Central memory CD8-positive, alpha-beta T cell (primary cell): Measurements from ENCODE around the gene RBM15.

Experiments
- ATAC-seq: fragments of 150-1000 bp; cut with Tn5 transposase; replicated peaks from 2 replicates; pipeline ENCODE4 v1.10.0; 2022; ENCODE audit warnings: mild to moderate bottlenecking, moderate FRiP score, moderate number of reproducible peaks; ENCODE audit not compliant: poor library complexity, severe bottlenecking; ENCODE audit errors: extremely low read depth
- DNase-seq, 2 donors: peaks; one replicate each; pipeline ENCODE4 v3.0.0; 2021; ENCODE audit warnings: low spot score in 2 of 2
- H3K27ac Mint-ChIP-seq: one replicate; pipeline ENCODE4 v1.8.0; 2022; ENCODE audit warnings: low read depth, mild to moderate bottlenecking, moderate library complexity, mixed read lengths
- H3K27me3 Mint-ChIP-seq: one replicate; pipeline ENCODE4 v1.8.0; 2022; ENCODE audit warnings: mixed read lengths
- H3K36me3 Mint-ChIP-seq: one replicate; pipeline ENCODE4 v1.8.0; 2022; ENCODE audit warnings: mild to moderate bottlenecking, moderate library complexity, mixed read lengths; ENCODE audit not compliant: insufficient read depth
- H3K4me1 Mint-ChIP-seq: one replicate; pipeline ENCODE4 v1.8.0; 2022; ENCODE audit warnings: mixed read lengths
- H3K4me3 Mint-ChIP-seq: one replicate; pipeline ENCODE4 v1.8.0; 2022; ENCODE audit warnings: mild to moderate bottlenecking, moderate library complexity, mixed read lengths
- H3K9me3 Mint-ChIP-seq: one replicate; pipeline ENCODE4 v1.8.0; 2022; ENCODE audit warnings: mixed read lengths

The RBM15 gene

GRCh38 chr1:110309767-110310166, 29.4 kb upstream of the RBM15 start:
- DNase-seq (no peak), ATAC-seq (no peak)
- H3K4me1 Mint-ChIP-seq: no peaks in the 10 kb centered on the region
- H3K36me3 Mint-ChIP-seq: no peaks in the 10 kb centered on the region
- no peaks in the 10 kb centered on the region for H3K27me3 Mint-ChIP-seq
- H3K9me3 Mint-ChIP-seq: no peaks in the 10 kb centered on the region
- H3K27ac Mint-ChIP-seq: no peak overlapping the region
- H3K4me3 Mint-ChIP-seq: no peak overlapping the region

GRCh38 chr1:110310300-110310699, 28.9 kb upstream of the RBM15 start:
- Mint-ChIP-seq H3K36me3 (no peaks in the 10 kb centered on the region), H3K9me3 (no peaks in the 10 kb centered on the region), H3K27me3 (no peaks in the 10 kb centered on the region), H3K4me1 (no peaks in the 10 kb centered on the region), H3K4me3 (no peak overlapping the region), H3K27ac (no peak overlapping the region)
- no peak for ATAC-seq
- no peak for DNase-seq

GRCh38 chr1:110312188-110313121, 26.7 kb upstream of the RBM15 start:
- Mint-ChIP-seq H3K4me3 (no peak overlapping the region), H3K36me3 (no peaks in the 10 kb centered on the region), H3K27ac (no peak overlapping the region), H3K9me3 (no peaks in the 10 kb centered on the region), H3K27me3 (no peaks in the 10 kb centered on the region), H3K4me1 (no peaks in the 10 kb centered on the region)
- ATAC-seq: no peak
- peak; percentile 50 for DNase-seq

GRCh38 chr1:110316735-110317134, 22.4 kb upstream of the RBM15 start:
- H3K27ac Mint-ChIP-seq: no peak overlapping the region
- ATAC-seq: no peak

GRCh38 chr1:110318046-110318445, 21.1 kb upstream of the RBM15 start:
- H3K27me3 Mint-ChIP-seq: no peaks in the 10 kb centered on the region
- DNase-seq (no peak), ATAC-seq (no peak)
- no peaks in the 10 kb centered on the region for H3K9me3 Mint-ChIP-seq
- no peak overlapping the region for H3K4me3 Mint-ChIP-seq
- no peaks in the 10 kb centered on the region for H3K4me1 Mint-ChIP-seq
- H3K27ac Mint-ChIP-seq: no peak overlapping the region
- H3K36me3 Mint-ChIP-seq: no peaks in the 10 kb centered on the region

More at GRCh38 chr1:110316735-110317134, 22.4 kb upstream of the RBM15 start:
- Mint-ChIP-seq H3K4me1 (no peaks in the 10 kb centered on the region), H3K9me3 (no peaks in the 10 kb centered on the region), H3K27me3 (no peaks in the 10 kb centered on the region), H3K36me3 (no peaks in the 10 kb centered on the region), H3K4me3 (no peak overlapping the region)
- no peak for DNase-seq

GRCh38 chr1:110319332-110320167, 19.6 kb upstream of the RBM15 start:
- Mint-ChIP-seq H3K27ac (no peak overlapping the region), H3K9me3 (no peaks in the 10 kb centered on the region), H3K4me1 (no peaks in the 10 kb centered on the region), H3K36me3 (no peaks in the 10 kb centered on the region), H3K27me3 (no peaks in the 10 kb centered on the region), H3K4me3 (no peak overlapping the region)
- DNase-seq (no peak), ATAC-seq (no peak)

GRCh38 chr1:110320168-110320518, 19.0 kb upstream of the RBM15 start:
- no peaks in the 10 kb centered on the region for H3K27me3 Mint-ChIP-seq
- no peak overlapping the region for H3K27ac Mint-ChIP-seq
- H3K36me3 Mint-ChIP-seq: no peaks in the 10 kb centered on the region
- H3K4me1 Mint-ChIP-seq: no peaks in the 10 kb centered on the region
- no peak overlapping the region for H3K4me3 Mint-ChIP-seq
- H3K9me3 Mint-ChIP-seq: no peaks in the 10 kb centered on the region
- DNase-seq (no peak), ATAC-seq (no peak)

GRCh38 chr1:110321045-110321444, 18.1 kb upstream of the RBM15 start:
- Mint-ChIP-seq H3K4me1 (no peaks in the 10 kb centered on the region), H3K27me3 (no peaks in the 10 kb centered on the region), H3K36me3 (no peaks in the 10 kb centered on the region), H3K27ac (no peak overlapping the region), H3K4me3 (no peak overlapping the region), H3K9me3 (no peaks in the 10 kb centered on the region)
- no peak for DNase-seq
- ATAC-seq: no peak

- Mint-ChIP-seq H3K27me3 (no peaks in the 10 kb centered on the region), H3K4me3 (no peak overlapping the region)
Measured at GRCh38 chr1:110321846-110322245, 17.3 kb upstream of the RBM15 start.

GRCh38 chr1:110324667-110325066, 14.5 kb upstream of the RBM15 start:
- DNase-seq (no peak), ATAC-seq (no peak)
- no peak overlapping the region for H3K4me3 Mint-ChIP-seq
- H3K27me3 Mint-ChIP-seq: no peaks in the 10 kb centered on the region
- no peaks in the 10 kb centered on the region for H3K36me3 Mint-ChIP-seq
- no peaks in the 10 kb centered on the region for H3K4me1 Mint-ChIP-seq
- H3K9me3 Mint-ChIP-seq: no peaks in the 10 kb centered on the region
- no peak overlapping the region for H3K27ac Mint-ChIP-seq

More at GRCh38 chr1:110321846-110322245, 17.3 kb upstream of the RBM15 start:
- DNase-seq: no peak
- no peaks in the 10 kb centered on the region for H3K36me3 Mint-ChIP-seq
- H3K27ac Mint-ChIP-seq: no peak overlapping the region
- no peaks in the 10 kb centered on the region for H3K4me1 Mint-ChIP-seq
- no peaks in the 10 kb centered on the region for H3K9me3 Mint-ChIP-seq
- no peak for ATAC-seq

GRCh38 chr1:110326826-110327225, 12.4 kb upstream of the RBM15 start:
- Mint-ChIP-seq H3K27me3 (no peaks in the 10 kb centered on the region), H3K9me3 (no peaks in the 10 kb centered on the region), H3K4me3 (no peak overlapping the region), H3K4me1 (no peaks in the 10 kb centered on the region), H3K36me3 (no peaks in the 10 kb centered on the region), H3K27ac (no peak overlapping the region)
- DNase-seq (no peak), ATAC-seq (no peak)

- H3K27me3 Mint-ChIP-seq: no peaks in the 10 kb centered on the region
- no peak for DNase-seq
- no peaks in the 10 kb centered on the region for H3K9me3 Mint-ChIP-seq
- H3K27ac Mint-ChIP-seq: no peak overlapping the region
- ATAC-seq: no peak
- no peaks in the 10 kb centered on the region for H3K36me3 Mint-ChIP-seq
- H3K4me3 Mint-ChIP-seq: no peak overlapping the region
- no peaks in the 10 kb centered on the region for H3K4me1 Mint-ChIP-seq
Measured at GRCh38 chr1:110328274-110328673, 10.9 kb upstream of the RBM15 start.

- Mint-ChIP-seq H3K36me3 (no peaks in the 10 kb centered on the region), H3K27ac (no peak overlapping the region), H3K4me3 (no peak overlapping the region), H3K9me3 (no peaks in the 10 kb centered on the region), H3K4me1 (no peaks in the 10 kb centered on the region), H3K27me3 (no peaks in the 10 kb centered on the region)
- DNase-seq (no peak), ATAC-seq (no peak)
Measured at GRCh38 chr1:110328700-110329099, 10.5 kb upstream of the RBM15 start.
